ENCODE data around the gene SFTA2. TPM values are rescaled to one million over a fixed set of nuclear protein-coding genes. Genes with fewer than 3 reads are reported as not detected.

Gene SFTA2
- total and polyA plus RNA-seq, 9 of the 15 experiments (the other 6 are each of a cell fraction or from before 2014, with no cell fraction given) = not detected

DNA sequence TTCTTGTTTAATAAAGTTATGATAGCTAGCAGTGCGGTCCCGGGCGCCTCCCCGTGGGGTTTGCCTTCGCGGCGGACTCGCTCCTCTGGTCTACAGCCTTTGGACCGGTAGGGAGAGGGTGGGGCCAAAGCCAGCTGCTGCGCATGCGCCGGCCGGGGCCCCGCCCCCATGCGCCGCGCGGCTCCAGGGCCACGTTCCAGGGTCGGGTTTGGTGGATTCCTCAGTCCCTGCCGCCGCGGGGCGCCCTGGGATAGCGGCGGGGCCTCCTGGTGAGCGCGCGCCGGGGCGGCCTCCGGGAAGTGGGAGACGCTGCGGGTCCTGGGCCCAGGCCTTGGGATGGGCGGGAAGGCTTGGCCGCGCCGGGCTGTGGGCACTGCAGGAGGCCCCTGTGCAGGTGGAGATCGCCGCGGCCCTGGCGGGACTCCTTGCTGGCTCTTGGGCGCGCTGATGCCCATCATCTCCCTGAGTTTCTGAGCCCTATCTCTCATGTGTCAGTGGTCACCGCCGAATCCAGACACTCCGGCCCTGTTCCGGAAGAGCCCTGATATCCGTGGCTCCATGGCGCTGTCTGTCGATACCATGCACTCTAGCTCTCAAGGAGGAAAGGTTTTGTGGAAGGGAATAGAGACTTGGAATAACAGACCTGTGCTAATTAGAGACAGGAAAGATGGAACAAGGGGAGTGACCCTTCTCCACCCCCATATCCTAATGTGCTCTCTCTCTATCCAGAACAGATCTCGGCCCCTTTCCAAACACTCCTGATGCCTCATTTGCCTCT is 17.7 kb downstream of the SFTA2 start, which contains the start of gene VARS2 (continued):
- TF ChIP-seq, protein P1, sequence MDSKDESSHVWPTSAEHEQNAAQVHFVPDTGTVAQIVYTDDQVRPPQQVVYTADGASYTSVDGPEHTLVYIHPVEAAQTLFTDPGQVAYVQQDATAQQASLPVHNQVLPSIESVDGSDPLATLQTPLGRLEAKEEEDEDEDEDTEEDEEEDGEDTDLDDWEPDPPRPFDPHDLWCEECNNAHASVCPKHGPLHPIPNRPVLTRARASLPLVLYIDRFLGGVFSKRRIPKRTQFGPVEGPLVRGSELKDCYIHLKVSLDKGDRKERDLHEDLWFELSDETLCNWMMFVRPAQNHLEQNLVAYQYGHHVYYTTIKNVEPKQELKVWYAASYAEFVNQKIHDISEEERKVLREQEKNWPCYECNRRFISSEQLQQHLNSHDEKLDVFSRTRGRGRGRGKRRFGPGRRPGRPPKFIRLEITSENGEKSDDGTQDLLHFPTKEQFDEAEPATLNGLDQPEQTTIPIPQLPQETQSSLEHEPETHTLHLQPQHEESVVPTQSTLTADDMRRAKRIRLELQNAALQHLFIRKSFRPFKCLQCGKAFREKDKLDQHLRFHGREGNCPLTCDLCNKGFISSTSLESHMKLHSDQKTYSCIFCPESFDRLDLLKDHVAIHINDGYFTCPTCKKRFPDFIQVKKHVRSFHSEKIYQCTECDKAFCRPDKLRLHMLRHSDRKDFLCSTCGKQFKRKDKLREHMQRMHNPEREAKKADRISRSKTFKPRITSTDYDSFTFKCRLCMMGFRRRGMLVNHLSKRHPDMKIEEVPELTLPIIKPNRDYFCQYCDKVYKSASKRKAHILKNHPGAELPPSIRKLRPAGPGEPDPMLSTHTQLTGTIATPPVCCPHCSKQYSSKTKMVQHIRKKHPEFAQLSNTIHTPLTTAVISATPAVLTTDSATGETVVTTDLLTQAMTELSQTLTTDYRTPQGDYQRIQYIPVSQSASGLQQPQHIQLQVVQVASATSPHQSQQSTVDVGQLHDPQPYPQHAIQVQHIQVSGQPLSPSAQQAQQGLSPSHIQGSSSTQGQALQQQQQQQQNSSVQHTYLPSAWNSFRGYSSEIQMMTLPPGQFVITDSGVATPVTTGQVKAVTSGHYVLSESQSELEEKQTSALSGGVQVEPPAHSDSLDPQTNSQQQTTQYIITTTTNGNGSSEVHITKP (IDR thresholded peaks at IDR 0.05; ENCODE audit: partially characterized antibody) = peak; percentile 22
- peak; percentile 67 for TF ChIP-seq NEUROD1 (IDR thresholded peaks at IDR 0.05; ENCODE audit: borderline replicate concordance, low read depth, low read length, partially characterized antibody)
- peak; percentile 52; the same call in 1 of the 2 replicates for TF ChIP-seq ZNF282 (CRISPR knock-in tag; IDR thresholded peaks at IDR 0.05)
- TF ChIP-seq RHOXF2B (CRISPR knock-in tag; conservative IDR thresholded peaks at IDR 0.05) = 0 out of 2 replicates have a peak, but pooled peaks have one; percentile 59
- TF ChIP-seq TBL1XR1 (IDR thresholded peaks at IDR 0.05; ENCODE audit: low read length in 2 of 2) = no peak
- TF ChIP-seq BRCA1 (IDR thresholded peaks at IDR 0.05) = no peak
- TF ChIP-seq BRCA1 (CRISPR knock-in tag; IDR thresholded peaks at IDR 0.05) = no peak
- 0 out of 2 replicates have a peak, but pooled peaks have one; percentile 27 for TF ChIP-seq PTBP1 (IDR thresholded peaks at IDR 0.05; ENCODE audit: low read depth, low read length)
- TF ChIP-seq EWSR1 (IDR thresholded peaks at IDR 0.05; ENCODE audit: borderline replicate concordance, low read depth, partially characterized antibody) = no peak
- TF ChIP-seq KDM5B (IDR thresholded peaks at IDR 0.05; ENCODE audit: insufficient replicate concordance, low read depth, low read length) = peak; percentile 57
- TF ChIP-seq CREM (IDR thresholded peaks at IDR 0.05; ENCODE audit: low read depth) = peak; percentile 56
- no peak for TF ChIP-seq ZNF197 (CRISPR knock-in tag; IDR thresholded peaks at IDR 0.05; ENCODE audit: low read depth)
- peak; percentile 22 for TF ChIP-seq RBM22 (IDR thresholded peaks at IDR 0.05; ENCODE audit: low read depth, low read length, poor library complexity, severe bottlenecking)
- peak; percentile 94 for TF ChIP-seq CXXC5 (CRISPR knock-in tag; IDR thresholded peaks at IDR 0.05)
- peak; percentile 79 for TF ChIP-seq TBP (optimal IDR thresholded peaks at IDR 0.05; ENCODE audit: low read depth, low read length)
- TF ChIP-seq TCF3 (CRISPR knock-in tag; IDR thresholded peaks at IDR 0.05) = peak; percentile 0
- TF ChIP-seq, protein P2, sequence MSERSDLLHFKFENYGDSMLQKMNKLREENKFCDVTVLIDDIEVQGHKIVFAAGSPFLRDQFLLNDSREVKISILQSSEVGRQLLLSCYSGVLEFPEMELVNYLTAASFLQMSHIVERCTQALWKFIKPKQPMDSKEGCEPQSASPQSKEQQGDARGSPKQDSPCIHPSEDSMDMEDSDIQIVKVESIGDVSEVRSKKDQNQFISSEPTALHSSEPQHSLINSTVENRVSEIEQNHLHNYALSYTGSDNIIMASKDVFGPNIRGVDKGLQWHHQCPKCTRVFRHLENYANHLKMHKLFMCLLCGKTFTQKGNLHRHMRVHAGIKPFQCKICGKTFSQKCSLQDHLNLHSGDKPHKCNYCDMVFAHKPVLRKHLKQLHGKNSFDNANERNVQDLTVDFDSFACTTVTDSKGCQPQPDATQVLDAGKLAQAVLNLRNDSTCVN (CRISPR knock-in tag; IDR thresholded peaks at IDR 0.05) = no peak; the same call in 1 of the 2 replicates
- TF ChIP-seq HCFC1 (IDR thresholded peaks at IDR 0.05; ENCODE audit: low read depth, low read length) = peak; percentile 47; the same call in 1 of the 2 replicates
- TF ChIP-seq, protein P3, sequence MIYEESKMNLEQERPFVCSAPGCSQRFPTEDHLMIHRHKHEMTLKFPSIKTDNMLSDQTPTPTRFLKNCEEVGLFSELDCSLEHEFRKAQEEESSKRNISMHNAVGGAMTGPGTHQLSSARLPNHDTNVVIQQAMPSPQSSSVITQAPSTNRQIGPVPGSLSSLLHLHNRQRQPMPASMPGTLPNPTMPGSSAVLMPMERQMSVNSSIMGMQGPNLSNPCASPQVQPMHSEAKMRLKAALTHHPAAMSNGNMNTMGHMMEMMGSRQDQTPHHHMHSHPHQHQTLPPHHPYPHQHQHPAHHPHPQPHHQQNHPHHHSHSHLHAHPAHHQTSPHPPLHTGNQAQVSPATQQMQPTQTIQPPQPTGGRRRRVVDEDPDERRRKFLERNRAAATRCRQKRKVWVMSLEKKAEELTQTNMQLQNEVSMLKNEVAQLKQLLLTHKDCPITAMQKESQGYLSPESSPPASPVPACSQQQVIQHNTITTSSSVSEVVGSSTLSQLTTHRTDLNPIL (CRISPR knock-in tag; IDR thresholded peaks at IDR 0.05) = 0 out of 2 replicates have a peak, but pooled peaks have one; percentile 75
- peak; percentile 80; the same call in 1 of the 2 replicates for TF ChIP-seq CHCHD3 (CRISPR knock-in tag; IDR thresholded peaks at IDR 0.05)
- TF ChIP-seq POLR2B (IDR thresholded peaks at IDR 0.05; ENCODE audit: low read depth, partially characterized antibody) = peak; percentile 84
- no peak for TF ChIP-seq RBBP5 (IDR thresholded peaks at IDR 0.05; ENCODE audit: borderline replicate concordance, insufficient read depth, low read length, poor library complexity, severe bottlenecking)

All from K562 (cell line).